HS-5 (cell line): ENCODE measurements around the gene CD164.

Experiments
- DNase-seq: peaks from one replicate; pipeline ENCODE4 v3.0.0-alpha.2; 2012; ENCODE audit warnings: low read depth

Gene CD164

DNA sequence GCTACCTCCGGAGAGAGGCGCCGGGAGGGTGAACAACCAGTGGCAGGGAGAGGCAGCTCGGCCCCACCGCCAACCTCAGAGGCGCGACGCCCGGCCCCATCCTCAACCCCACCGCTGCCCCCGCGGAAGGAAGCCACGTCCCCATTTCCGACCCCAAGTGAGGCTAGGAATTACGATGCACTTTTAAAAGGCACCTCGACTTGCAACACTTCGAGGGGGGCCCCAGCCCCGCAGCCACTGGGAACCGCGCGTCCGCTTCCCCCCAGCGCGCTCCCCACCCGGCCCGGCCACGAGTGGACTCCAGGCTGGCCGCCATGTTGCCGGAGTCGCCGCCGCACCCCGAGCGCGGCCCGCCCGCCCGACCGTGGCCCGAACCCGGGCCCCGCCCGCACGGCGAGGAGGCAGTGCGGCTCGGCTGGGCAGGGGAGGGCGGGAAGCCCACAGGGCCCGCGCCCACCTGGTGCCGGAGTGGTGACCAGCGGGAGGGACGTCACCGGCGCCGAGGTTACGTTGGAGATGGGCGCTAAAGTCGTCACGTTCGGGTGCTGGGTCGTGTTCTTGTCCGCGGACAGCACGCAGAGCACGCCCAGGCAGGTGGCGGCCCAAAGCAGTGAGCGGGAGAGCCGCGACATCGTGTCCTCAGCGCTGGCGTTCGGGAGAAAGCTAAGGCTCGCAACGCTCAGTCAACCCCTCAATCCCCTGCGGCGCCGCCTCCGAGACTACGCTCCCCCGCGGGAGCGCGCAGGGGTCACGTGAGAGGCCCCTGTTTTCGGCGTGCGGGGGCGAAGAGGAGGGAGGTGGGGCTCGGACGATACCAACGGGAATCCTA, at the start of gene CD164:
Gene CD164 (minus strand): TSS at position 721 of the 829 bp plus-strand sequence. CDS start 89 bp downstream, at position 632.
- no peak for DNase-seq

- DNase-seq: no peak
These were observed 47.2 kb upstream of the CD164 start for GRCh38 chr6:109429496-109429895.

GRCh38 chr6:109428889-109429477, 46.7 kb upstream of the CD164 start:
- no peak for DNase-seq

DNA sequence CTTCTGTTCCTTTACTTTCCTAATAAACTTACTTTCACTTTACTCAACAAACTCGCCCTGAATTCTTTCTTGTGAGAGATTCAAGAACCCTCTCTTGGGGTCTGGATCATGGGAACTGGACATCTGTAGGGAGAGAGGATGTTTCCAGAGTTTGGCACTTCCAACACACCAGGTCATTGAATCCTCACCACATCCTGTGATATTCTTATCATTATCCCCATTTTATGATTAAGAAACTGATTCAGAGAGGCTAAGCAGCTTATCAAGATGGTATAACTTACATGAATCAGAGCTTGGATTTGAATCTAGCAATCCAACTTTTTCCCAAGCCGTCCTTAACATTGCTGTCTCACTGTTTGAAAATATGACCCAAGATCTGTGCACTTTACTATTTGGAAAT, 42.7 kb upstream of the CD164 start:
- DNase-seq: no peak

GRCh38 chr6:109421184-109421583, 38.9 kb upstream of the CD164 start:
- DNase-seq: no peak

DNA sequence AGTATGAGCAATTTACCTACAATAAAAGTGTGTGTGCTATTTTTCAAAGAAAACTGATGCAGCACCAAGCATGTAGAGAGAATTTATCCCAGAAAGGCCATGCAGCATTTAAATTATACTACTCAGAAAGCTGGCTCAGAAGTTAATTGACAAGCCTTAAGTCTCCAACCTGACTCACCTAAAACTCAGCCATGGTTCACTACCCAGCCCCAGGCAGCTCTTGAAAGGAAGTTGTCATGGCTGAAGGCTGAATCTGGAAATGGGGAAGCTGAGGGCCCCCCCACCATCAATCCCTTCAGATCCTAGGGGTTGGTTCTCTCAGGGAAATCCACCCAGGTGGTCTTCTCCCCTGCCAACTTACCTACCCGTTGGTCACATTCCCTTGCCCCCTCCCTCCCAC, 38.5 kb upstream of the CD164 start:
- no peak for DNase-seq

GRCh38 chr6:109417646-109418045, 35.4 kb upstream of the CD164 start:
- no peak for DNase-seq

DNA sequence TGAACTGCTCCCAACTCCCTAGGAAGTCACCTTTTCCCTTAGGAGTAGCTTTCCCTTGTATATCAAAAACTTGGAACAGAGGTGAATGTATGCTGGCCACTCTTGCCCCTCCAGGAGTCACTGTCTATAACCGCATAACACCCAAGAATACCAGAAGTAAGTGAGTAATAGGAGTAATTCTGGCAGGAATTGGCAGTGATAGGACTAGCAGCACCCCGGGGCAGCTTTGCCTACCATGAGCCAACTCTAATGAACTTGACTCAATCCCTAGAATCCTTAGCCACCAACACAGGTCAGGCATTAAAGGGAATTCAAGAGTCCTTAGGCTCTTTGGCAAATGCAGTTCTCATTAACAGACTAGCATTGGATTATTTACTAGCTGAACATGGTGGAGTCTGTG, 28.8 kb upstream of the CD164 start:
- DNase-seq: no peak

GRCh38 chr6:109406196-109406595, 23.9 kb upstream of the CD164 start:
- DNase-seq: no peak

DNA sequence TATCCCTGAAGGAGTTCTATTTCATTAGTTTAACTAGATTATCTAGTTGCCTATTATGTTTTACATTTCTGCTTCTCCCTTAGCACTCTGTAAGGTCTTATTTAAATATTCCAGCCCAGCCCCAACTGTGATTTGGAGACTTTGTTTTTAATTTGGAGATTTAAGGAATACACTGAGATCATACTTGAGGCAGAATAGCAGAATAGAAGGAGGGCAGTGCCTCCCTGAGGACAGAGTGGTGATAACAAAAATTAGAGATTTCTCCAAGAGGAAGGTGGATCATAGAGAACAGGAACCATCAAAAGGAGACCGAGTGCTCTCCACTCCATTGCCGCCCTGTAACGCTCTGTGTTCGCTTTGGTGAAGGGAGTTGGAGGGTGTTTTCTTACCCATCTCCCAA, 14.8 kb upstream of the CD164 start:
- DNase-seq: no peak

DNA sequence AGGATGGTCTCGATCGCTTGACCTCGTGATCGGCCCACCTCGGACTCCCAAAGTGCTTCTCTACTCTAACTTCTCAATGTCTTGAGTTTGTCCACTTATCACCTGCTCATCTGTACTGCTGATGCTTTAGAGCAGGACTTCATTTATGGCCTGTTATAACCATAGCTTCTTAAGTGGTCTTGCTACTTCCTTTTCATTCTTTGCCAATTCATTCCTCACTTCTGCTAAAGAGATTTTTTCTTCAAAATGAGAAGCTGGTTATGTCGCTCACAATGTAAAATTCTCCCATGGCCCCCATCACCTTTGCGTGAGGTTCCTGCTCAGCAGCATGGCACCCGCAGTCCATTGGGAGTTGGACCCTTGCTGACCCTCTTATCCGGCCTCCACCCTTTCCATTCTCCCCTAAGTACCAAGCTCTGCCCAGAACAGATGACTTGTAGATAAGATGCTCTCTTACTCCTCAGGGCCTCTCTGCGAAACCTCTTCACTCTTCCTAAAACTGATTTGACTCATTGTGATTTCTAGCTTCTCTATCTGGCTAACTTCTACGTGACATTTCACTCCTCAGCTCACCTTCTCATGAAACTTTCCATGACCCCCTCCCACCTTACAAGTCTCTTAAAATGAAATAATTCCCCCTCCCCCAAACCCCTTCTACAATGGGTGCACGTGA, 13.9 kb upstream of the CD164 start:
- DNase-seq: no peak

- DNase-seq: no peak
These were observed 11.6 kb upstream of the CD164 start for GRCh38 chr6:109393886-109394281.

DNA sequence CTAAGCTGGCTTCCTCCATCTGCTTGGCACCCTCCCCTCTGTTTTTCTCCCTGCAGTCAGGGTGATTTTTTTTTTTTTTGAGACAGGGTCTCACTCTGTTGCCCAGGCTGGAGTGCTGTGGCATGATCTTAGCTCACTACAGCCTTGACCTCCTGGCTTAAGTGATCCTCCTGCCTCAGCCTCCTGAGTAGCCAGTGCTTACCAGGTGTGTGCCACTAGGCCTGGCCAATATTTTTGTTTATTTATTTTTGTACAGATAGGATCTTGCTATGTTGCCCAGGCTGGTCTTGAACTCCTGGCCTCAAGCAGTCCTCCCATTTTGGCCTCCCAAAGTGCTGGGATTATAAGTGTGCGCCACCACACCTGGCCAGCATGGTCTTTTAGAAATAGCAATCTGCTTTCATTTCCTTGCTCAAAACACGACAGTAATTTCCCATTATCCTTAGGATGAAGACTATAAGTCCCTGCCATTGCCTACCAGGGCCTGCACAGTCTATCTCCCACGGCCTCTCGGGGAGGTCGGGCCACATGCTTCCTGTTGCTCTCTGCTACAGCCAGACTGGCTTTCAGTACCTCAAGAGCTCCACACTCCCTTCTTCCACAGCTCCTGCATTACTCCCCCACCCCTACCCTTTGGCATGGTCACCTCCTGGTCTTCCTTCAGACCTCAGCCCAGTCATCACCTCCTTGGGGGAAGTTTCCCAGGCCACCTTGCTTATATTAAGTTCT, 11.1 kb upstream of the CD164 start:
- DNase-seq: no peak

DNA sequence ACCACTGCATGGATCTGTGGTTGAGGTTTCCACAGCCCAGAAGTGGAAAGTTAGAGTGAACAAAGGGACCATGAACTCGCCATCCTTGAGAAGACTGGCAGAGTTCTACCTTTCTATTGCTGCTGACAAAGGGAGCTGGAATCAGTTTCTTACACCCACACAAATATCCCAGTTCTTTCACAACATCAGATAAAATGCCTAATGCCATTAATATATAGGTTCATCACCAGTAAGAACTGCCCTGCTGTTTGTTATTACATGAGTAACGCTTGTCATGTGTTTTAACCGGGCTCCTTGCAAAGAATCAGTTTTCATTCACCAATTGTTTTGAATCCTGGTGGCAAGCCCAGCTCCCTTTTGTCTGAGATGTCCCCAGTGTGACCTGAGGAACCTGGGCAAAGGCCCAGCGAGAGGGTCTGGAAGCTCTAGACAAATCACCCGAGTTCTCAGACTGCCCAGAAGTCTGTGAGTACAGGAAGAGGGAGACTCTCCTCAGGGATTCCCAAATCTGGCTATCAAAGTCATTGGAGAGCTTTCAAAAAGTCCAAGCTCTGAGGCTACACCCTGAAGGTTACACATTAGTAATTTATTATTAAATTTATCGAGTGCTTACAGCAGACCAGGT, 7.5 kb upstream of the CD164 start:
- DNase-seq: no peak

DNA sequence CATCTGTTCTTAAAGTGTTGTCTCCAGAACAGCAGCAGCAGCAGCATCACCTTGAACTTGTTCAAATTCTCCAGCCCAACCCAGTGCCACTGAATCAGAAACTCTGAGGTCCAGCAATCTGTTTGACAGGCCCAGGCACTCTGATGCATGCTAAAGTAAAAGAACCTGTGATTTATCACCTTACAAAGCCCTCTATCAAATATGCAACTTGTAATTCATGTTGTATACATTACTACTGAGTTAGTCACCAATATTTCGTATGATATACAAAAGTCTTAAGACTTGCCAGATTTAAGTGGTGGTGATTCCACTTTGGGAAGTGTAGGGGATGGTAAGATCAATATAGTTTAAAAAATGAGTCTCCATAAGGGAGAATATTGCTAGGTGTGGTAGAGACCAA, 6.0 kb upstream of the CD164 start:
- DNase-seq: no peak

- DNase-seq: no peak
These were observed 1.2 kb upstream of the CD164 start for GRCh38 chr6:109383438-109383940.

GRCh38 chr6:109382576-109383437, 540 bp upstream of the CD164 start:
- DNase-seq: peak; percentile 90

DNA sequence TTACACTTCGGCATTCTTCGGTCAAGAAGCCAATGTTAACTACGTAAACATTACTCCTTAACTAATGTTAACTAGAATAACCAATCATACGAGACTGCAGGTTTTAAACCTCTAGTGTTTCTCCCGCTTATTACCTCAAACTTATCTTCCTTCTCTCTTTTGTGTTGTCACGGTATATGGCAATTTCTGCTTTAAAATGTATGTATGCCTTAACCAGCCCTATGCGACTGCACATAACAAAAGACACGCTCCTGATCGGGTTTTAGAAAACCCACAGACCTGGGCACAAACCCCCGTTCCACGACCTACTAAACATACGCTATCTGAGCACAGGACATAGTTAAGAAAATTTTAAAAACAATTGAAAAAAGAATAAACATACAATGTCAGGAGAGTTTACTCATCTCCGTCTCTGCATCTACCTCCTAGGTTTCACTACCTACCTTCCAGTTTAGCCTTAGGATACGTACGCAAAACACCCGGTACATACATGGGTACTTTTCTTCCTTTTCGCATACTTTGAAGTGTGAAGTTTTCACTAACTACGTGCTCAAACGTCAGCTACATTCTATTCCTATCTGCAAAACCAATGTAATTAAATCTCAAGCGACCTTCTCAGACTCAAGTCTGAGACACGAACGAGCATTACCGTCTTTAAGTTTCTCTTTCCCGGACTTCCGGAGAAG, 1.1 kb downstream of the CD164 start:
- DNase-seq: no peak

GRCh38 chr6:109379711-109380110, 2.6 kb downstream of the CD164 start:
- DNase-seq: no peak

- DNase-seq: no peak
These were observed 4.5 kb downstream of the CD164 start for GRCh38 chr6:109377717-109378116.
